GM04503 (cell line): ENCODE results near the gene HTR3A.

ENCODE experiments used
- DNase-seq: peaks from one replicate; pipeline ENCODE4 v3.0.0-alpha.2; 2012; ENCODE audit warnings: low read depth

HTR3A gene

GRCh38 chr11:113979431-113979830, 4.5 kb downstream of the HTR3A start:
- no peak for DNase-seq

- no peak for DNase-seq
Measured at GRCh38 chr11:113980785-113981184, 5.9 kb downstream of the HTR3A start.

- no peak for DNase-seq
Measured at GRCh38 chr11:113982306-113982705, 7.4 kb downstream of the HTR3A start.

- DNase-seq, result no peak
Measured at GRCh38 chr11:113984781-113985180, 9.9 kb downstream of the HTR3A start.

- no peak for DNase-seq
Measured at GRCh38 chr11:113985906-113986305, 11.0 kb downstream of the HTR3A start.

- DNase-seq, result no peak
Measured at GRCh38 chr11:113986351-113987140, 11.6 kb downstream of the HTR3A start.

GRCh38 chr11:113989381-113989780, 14.5 kb downstream of the HTR3A start:
- DNase-seq, result no peak

- no peak for DNase-seq
Measured at GRCh38 chr11:113989916-113990315, 15.0 kb downstream of the HTR3A start.

GRCh38 chr11:113991170-113991569, 16.3 kb downstream of the HTR3A start:
- DNase-seq, result no peak

- DNase-seq, result no peak
Measured at GRCh38 chr11:113991718-113992458, 17.0 kb downstream of the HTR3A start.

GRCh38 chr11:113992459-113993110, 17.7 kb downstream of the HTR3A start:
- DNase-seq, result no peak

GRCh38 chr11:113994077-113994954, 19.4 kb downstream of the HTR3A start:
- DNase-seq, result no peak

- DNase-seq, result no peak
Measured at GRCh38 chr11:113997473-113997872, 22.6 kb downstream of the HTR3A start.

GRCh38 chr11:113998574-113998973, 23.7 kb downstream of the HTR3A start:
- no peak for DNase-seq

GRCh38 chr11:114000526-114000925, 25.6 kb downstream of the HTR3A start:
- DNase-seq, result no peak

GRCh38 chr11:114001416-114001815, 26.5 kb downstream of the HTR3A start:
- DNase-seq, result no peak

GRCh38 chr11:114008331-114008730, 33.4 kb downstream of the HTR3A start:
- no peak for DNase-seq

- no peak for DNase-seq
Measured at GRCh38 chr11:114010931-114011330, 36.0 kb downstream of the HTR3A start.

GRCh38 chr11:114011443-114011842, 36.5 kb downstream of the HTR3A start:
- DNase-seq, result no peak

- DNase-seq, result no peak
Measured at GRCh38 chr11:114015117-114015516, 40.2 kb downstream of the HTR3A start.

GRCh38 chr11:114016986-114017385, 42.1 kb downstream of the HTR3A start:
- DNase-seq, result no peak

- DNase-seq, result no peak
Measured at GRCh38 chr11:114017723-114018122, 42.8 kb downstream of the HTR3A start.
